MCF 10A (cell line): ENCODE measurements around the gene LCE6A. TPM values are rescaled to one million over a fixed set of nuclear protein-coding genes. Genes with fewer than 3 reads are reported as not detected.
A peak's percentile ranks its signal among the peaks of the same experiment; 100 is the strongest.

Experiments
- BruUV-seq: library from RNA; stranded (reverse); fragments of 400-500 nt; replicated peaks from 2 replicates; lab custom pipeline; 2021; lab: Mats Ljungman, UMichigan
- CTCF ChIA-PET: fragments of 300-600 bp; sonication (Branson Sonifier 250); formaldehyde crosslinking; extraction: SDS; loops from one replicate; lab custom pipeline; 2021; ENCODE audit warnings: antibody characterized with exemption, inconsistent platforms; lab: Yijun Ruan, JAX
- POLR2A ChIA-PET: fragments of 300-600, 350-650 bp; sonication (Branson Sonifier 250); formaldehyde crosslinking; extraction: SDS; loops from one replicate; lab custom pipeline; 2020; ENCODE audit warnings: antibody characterized with exemption, inconsistent platforms; lab: Yijun Ruan, JAX
- DNase-seq: peaks from one replicate; pipeline ENCODE4 v3.0.0-alpha.2; 2018; ENCODE audit not compliant: unreplicated experiment
- H3K27ac Mint-ChIP-seq: one replicate; pipeline ENCODE4 v1.8.0; 2022; ENCODE audit warnings: mild to moderate bottlenecking, low read depth, mixed read lengths; ENCODE audit not compliant: unreplicated experiment
- H3K27me3 Mint-ChIP-seq: one replicate; pipeline ENCODE4 v1.8.0; 2022; ENCODE audit warnings: mixed read lengths; ENCODE audit not compliant: insufficient read depth, unreplicated experiment
- H3K36me3 Mint-ChIP-seq: one replicate; pipeline ENCODE4 v1.8.0; 2022; ENCODE audit warnings: mild to moderate bottlenecking, moderate library complexity, mixed read lengths; ENCODE audit not compliant: insufficient read depth, unreplicated experiment
- H3K4me1 Mint-ChIP-seq: one replicate; pipeline ENCODE4 v1.8.0; 2022; ENCODE audit warnings: mixed read lengths; ENCODE audit not compliant: insufficient read depth, unreplicated experiment
- H3K4me3 Mint-ChIP-seq: one replicate; pipeline ENCODE4 v1.8.0; 2022; ENCODE audit warnings: mild to moderate bottlenecking, moderate library complexity, mixed read lengths; ENCODE audit not compliant: unreplicated experiment
- H3K9me3 Mint-ChIP-seq: one replicate; pipeline ENCODE4 v1.8.0; 2022; ENCODE audit warnings: mixed read lengths; ENCODE audit not compliant: unreplicated experiment
- intact Hi-C: fragments of 100-400 bp; cut with micrococcal nuclease; formaldehyde crosslinking; loops from 2 replicates; pipeline ENCODE4 v1.14.1; 2022
- total RNA-seq: library from RNA; stranded (reverse); gene quantifications from 2 replicates; pipeline ENCODE4 v1.2.3, GENCODE V29; 2022
- TF ChIP-seq, protein P1 (sequence below): fragments of 200-600 bp; IDR thresholded peaks from one replicate; pipeline ENCODE4 v1.8.0; 2022; ENCODE audit warnings: antibody characterized with exemption, mild to moderate bottlenecking; ENCODE audit not compliant: unreplicated experiment

Gene LCE6A
- total RNA-seq, 1 experiment from 2014 or later = not detected

DNA sequence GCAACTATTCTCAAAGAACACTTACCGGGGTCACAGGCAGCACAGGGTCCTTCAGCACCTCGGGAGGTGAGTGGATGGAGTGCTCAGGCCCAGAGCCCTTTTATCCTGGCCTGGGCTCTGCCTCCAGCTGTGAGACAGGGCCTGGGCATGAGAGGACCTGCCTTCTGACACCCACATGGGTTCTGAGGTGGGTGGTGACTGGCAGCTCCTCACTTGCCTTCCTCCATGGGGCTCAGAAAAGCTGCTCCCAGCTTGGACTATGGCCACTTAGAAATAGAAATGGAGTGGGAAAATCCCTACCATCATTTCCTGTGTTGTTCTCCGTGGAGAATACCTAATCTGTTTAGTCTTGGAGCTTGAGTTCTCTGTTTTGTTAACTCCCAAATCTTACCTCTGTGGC lies 36.1 kb upstream of the LCE6A start, which contains the start of gene LCE1C:
Gene LCE1C, minus strand, starts transcription at position 76 of the 400 bp plus-strand sequence. CDS start 1,173 bp downstream, outside the sequence.
- no peak within 1 kb of the TSS for H3K4me3 Mint-ChIP-seq
- DNase-seq = peak; percentile 66
- POLR2A ChIA-PET = interaction anchor here (0.9 to 2.7 kb wide), 2 partner anchors 20 to 22 kb away, joined by 3 to 8 read pairs; partner anchors contain the start of gene LCE1E
- peak within 1 kb of the TSS; percentile 40 for H3K27ac Mint-ChIP-seq
- H3K36me3 Mint-ChIP-seq = no peaks in the 10 kb centered on the region
- intact Hi-C loops = no loop called here
- no TSS peak for BruUV-seq
- H3K9me3 Mint-ChIP-seq = no peaks in the 10 kb centered on the region
- CTCF ChIA-PET = interaction anchor here (0.5 to 1.5 kb wide), 5 partner anchors 20 to 118 kb away, joined by 3 to 6 read pairs (median 3); no protein-coding TSS in a partner anchor
- H3K4me1 Mint-ChIP-seq = peaks cover 26% of the 10 kb centered on the region
- H3K27me3 Mint-ChIP-seq = no peaks in the 10 kb centered on the region
- TF ChIP-seq, protein P1, sequence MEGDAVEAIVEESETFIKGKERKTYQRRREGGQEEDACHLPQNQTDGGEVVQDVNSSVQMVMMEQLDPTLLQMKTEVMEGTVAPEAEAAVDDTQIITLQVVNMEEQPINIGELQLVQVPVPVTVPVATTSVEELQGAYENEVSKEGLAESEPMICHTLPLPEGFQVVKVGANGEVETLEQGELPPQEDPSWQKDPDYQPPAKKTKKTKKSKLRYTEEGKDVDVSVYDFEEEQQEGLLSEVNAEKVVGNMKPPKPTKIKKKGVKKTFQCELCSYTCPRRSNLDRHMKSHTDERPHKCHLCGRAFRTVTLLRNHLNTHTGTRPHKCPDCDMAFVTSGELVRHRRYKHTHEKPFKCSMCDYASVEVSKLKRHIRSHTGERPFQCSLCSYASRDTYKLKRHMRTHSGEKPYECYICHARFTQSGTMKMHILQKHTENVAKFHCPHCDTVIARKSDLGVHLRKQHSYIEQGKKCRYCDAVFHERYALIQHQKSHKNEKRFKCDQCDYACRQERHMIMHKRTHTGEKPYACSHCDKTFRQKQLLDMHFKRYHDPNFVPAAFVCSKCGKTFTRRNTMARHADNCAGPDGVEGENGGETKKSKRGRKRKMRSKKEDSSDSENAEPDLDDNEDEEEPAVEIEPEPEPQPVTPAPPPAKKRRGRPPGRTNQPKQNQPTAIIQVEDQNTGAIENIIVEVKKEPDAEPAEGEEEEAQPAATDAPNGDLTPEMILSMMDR = no peak

DNA sequence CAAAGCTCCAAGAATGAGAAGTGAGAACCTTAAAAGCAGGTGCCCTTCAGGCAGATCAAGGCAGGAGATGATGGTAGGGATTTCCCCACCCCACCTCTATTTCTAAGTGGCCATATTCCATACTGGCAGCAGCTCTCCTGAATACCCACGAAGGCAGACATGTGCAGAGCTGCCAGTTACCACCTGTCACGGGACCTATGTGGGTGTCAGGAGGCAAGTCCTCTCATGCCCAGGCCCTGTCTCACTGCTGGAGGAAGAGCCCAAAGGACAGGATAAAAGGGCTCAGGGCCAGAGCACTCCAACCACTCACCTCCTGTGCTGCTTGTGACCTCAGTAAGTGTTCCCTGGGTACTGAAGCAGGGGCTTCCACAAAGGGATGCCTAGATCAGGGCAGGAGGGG lies 31.6 kb upstream of the LCE6A start:
- peak overlapping the region; percentile 30 for H3K4me3 Mint-ChIP-seq
- TF ChIP-seq, protein P1 = no peak
- ChIA-PET CTCF (interaction anchor here (0.6 to 1.5 kb wide), 3 partner anchors 24 to 168 kb away, joined by 3 to 5 read pairs (median 3); no protein-coding TSS in a partner anchor), POLR2A (interaction anchor here (1.0 to 1.8 kb wide), 3 partner anchors 8 to 31 kb away, joined by 3 to 7 read pairs (median 3); partner anchors contain the start of gene LCE1E)
- no peaks in the 10 kb centered on the region for H3K27me3 Mint-ChIP-seq
- no TSS peak for BruUV-seq
- H3K4me1 Mint-ChIP-seq = peaks cover 24% of the 10 kb centered on the region
- intact Hi-C loops = no loop called here
- peak overlapping the region; percentile 31 for H3K27ac Mint-ChIP-seq
- peak; percentile 84 for DNase-seq
- H3K9me3 Mint-ChIP-seq = no peaks in the 10 kb centered on the region
- no peaks in the 10 kb centered on the region for H3K36me3 Mint-ChIP-seq

DNA sequence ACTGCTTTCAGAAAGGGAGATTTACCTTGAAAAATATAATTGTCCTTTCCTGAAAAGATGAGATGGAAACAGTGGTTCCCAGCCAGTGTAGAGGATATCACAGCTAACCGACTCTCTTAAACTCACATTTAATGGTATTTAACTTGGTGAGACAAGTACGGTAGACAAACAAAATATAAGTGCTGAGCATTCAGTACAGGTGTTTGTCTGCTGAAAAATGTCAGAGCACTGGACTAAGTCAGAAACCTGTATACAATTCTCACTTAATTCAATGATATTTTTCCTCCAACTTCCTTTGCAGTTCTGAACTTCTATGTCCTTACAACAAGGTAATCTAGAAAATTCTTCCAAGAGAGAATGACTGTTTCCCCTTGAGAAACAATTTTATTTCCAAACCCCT lies 31.0 kb upstream of the LCE6A start, which contains the start of gene LCE1B:
Gene LCE1B, plus strand, starts transcription at position 301 of the 400 bp plus-strand sequence. CDS start 476 bp downstream, outside the sequence.
- Mint-ChIP-seq H3K27ac (peak within 1 kb of the TSS; percentile 31), H3K36me3 (no peaks in the 10 kb centered on the region), H3K27me3 (no peaks in the 10 kb centered on the region), H3K9me3 (no peaks in the 10 kb centered on the region), H3K4me1 (peaks cover 18% of the 10 kb centered on the region), H3K4me3 (peak within 1 kb of the TSS; percentile 30)
- CTCF ChIA-PET = interaction anchor here (0.5 to 1.5 kb wide), 5 partner anchors 25 to 412 kb away, joined by 3 to 6 read pairs (median 3); no protein-coding TSS in a partner anchor
- BruUV-seq = TSS peak; percentile 87
- intact Hi-C loops = no loop called here
- POLR2A ChIA-PET = interaction anchor here (1.1 to 1.8 kb wide), 3 partner anchors 15 to 31 kb away, joined by 3 to 7 read pairs (median 3); partner anchors contain the start of gene LCE1E
- no peak for DNase-seq
- TF ChIP-seq, protein P1 = no peak

DNA sequence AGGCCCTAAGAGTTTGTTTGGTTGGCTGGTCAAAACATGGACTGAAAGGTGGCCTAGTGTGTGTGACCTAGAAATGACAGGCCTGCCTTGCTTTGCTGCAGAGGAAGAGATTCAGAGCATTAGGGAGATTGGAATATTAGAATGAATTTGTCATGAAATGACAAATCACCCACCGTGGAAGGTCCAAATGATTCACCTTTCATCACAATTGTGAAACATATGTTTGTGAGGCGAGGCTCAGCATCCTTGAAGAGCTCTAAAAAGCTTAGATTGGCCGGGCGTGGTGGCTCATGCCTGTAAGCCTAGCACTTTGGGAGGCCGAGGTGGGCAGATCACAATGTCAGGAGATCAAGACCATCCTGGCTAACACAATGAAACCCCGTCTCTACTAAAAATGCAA lies 25.3 kb upstream of the LCE6A start:
- BruUV-seq = no TSS peak

More for the DNA sequence above, 25.3 kb upstream of the LCE6A start:
- H3K4me3 Mint-ChIP-seq = no peak overlapping the region
- POLR2A ChIA-PET = interaction anchor here (0.6 to 1.5 kb wide), 4 partner anchors 9 to 191 kb away, joined by 3 to 5 read pairs (median 3); no protein-coding TSS in a partner anchor
- TF ChIP-seq, protein P1 = no peak
- intact Hi-C loops = no loop called here
- CTCF ChIA-PET = interaction anchor here (0.7 to 1.1 kb wide), 3 partner anchors 26 to 53 kb away, joined by 3 read pairs; no protein-coding TSS in a partner anchor
- no peaks in the 10 kb centered on the region for H3K36me3 Mint-ChIP-seq
- no peaks in the 10 kb centered on the region for H3K27me3 Mint-ChIP-seq
- H3K27ac Mint-ChIP-seq = no peak overlapping the region
- peaks cover 7% of the 10 kb centered on the region for H3K4me1 Mint-ChIP-seq
- DNase-seq = peak; percentile 38
- no peaks in the 10 kb centered on the region for H3K9me3 Mint-ChIP-seq
